ENCODE data around the gene CALY.

CALY gene

GRCh38 chr10:133309100-133309719, 27.5 kb downstream of the CALY start:
- TF ChIP-seq CTCF (IDR thresholded peaks at IDR 0.05) = no peak
- Histone ChIP-seq H3K27ac (peak overlapping the region; percentile 90 to 93), H3K36me3 (peaks cover 9 to 36% (median 14%) of the 10 kb centered on the region in 3 donors), H3K4me1 (peaks cover 5 to 34% (median 26%) of the 10 kb centered on the region in 4 donors), H3K4me3 (peak overlapping the region; percentile 86 to 93), H3K27me3 (no peaks in the 10 kb centered on the region), H3K9me3 (no peaks in the 10 kb centered on the region)
- peak; percentile 84 to 93 for DNase-seq
- intact Hi-C loops (cut with DNase I; ENCODE audit: low total_unique reads) = loop anchor here (5.0 kb wide), 1 partner anchor 73 kb away; no protein-coding TSS in a partner anchor

- Histone ChIP-seq H3K36me3 (peaks cover 9 to 40% (median 14%) of the 10 kb centered on the region in 3 donors), H3K27me3 (no peaks in the 10 kb centered on the region), H3K4me1 (peaks cover 5 to 41% (median 26%) of the 10 kb centered on the region in 4 donors), H3K27ac (peak within 1 kb of the TSS; percentile 90 to 93), H3K4me3 (peak within 1 kb of the TSS; percentile 86 to 93), H3K9me3 (no peaks in the 10 kb centered on the region)
- TF ChIP-seq CTCF (IDR thresholded peaks at IDR 0.05) = no peak
- intact Hi-C loops (cut with DNase I; ENCODE audit: low total_unique reads) = loop anchor here (5.0 kb wide), 1 partner anchor 74 kb away; no protein-coding TSS in a partner anchor
- DNase-seq = peak; percentile 79 to 92
Measured at GRCh38 chr10:133308421-133309099, 28.1 kb downstream of the CALY start, which contains the start of the genes TUBGCP2 and ZNF511. Gene TUBGCP2 (minus strand): TSS chr10:133308872. CDS start chr10:133302941, 5,931 bp downstream. Gene ZNF511 (plus strand): TSS chr10:133308914. CDS start chr10:133308944, 30 bp downstream.

- intact Hi-C loops (cut with DNase I; ENCODE audit: low total_unique reads) = loop anchor here (2.0 to 5.0 kb wide), 2 partner anchors 45 to 74 kb away; no protein-coding TSS in a partner anchor
- Histone ChIP-seq H3K4me3 (peak overlapping the region; percentile 86 to 93), H3K36me3 (peaks cover 9 to 38% (median 18%) of the 10 kb centered on the region in 3 donors), H3K27me3 (no peaks in the 10 kb centered on the region), H3K4me1 (peaks cover 5 to 47% (median 26%) of the 10 kb centered on the region in 4 donors), H3K9me3 (no peaks in the 10 kb centered on the region), H3K27ac (peak overlapping the region; percentile 90 to 93)
- TF ChIP-seq CTCF (IDR thresholded peaks at IDR 0.05) = peak in 1 of 2 experiments; percentile 12
- DNase-seq = peak in 1 of 2 donors; percentile 52
Measured at GRCh38 chr10:133307776-133308420, 28.8 kb downstream of the CALY start.

GRCh38 chr10:133306941-133307379, 29.7 kb downstream of the CALY start:
- no peak for DNase-seq
- intact Hi-C loops (cut with DNase I; ENCODE audit: low total_unique reads) = loop anchor here (2.0 to 5.0 kb wide), 2 partner anchors 44 to 75 kb away; no protein-coding TSS in a partner anchor
- H3K4me1 ChIP-seq = peaks cover 5 to 47% (median 26%) of the 10 kb centered on the region in 4 donors
- H3K27ac ChIP-seq = no peak overlapping the region
- TF ChIP-seq CTCF (IDR thresholded peaks at IDR 0.05) = no peak
- no peaks in the 10 kb centered on the region for H3K9me3 ChIP-seq
- peaks cover 15 to 38% (median 22%) of the 10 kb centered on the region in 3 donors for H3K36me3 ChIP-seq
- peak overlapping the region; percentile 86 to 93 for H3K4me3 ChIP-seq
- H3K27me3 ChIP-seq = no peaks in the 10 kb centered on the region

GRCh38 chr10:133306097-133306476, 30.6 kb downstream of the CALY start:
- Histone ChIP-seq H3K4me1 (peaks cover 5 to 47% (median 26%) of the 10 kb centered on the region in 4 donors), H3K9me3 (no peaks in the 10 kb centered on the region), H3K27ac (no peak overlapping the region)

More at GRCh38 chr10:133306097-133306476, 30.6 kb downstream of the CALY start:
- TF ChIP-seq CTCF (IDR thresholded peaks at IDR 0.05) = no peak
- DNase-seq = no peak
- Histone ChIP-seq H3K4me3 (no peak overlapping the region), H3K36me3 (peaks cover 8 to 41% (median 27%) of the 10 kb centered on the region in 3 donors), H3K27me3 (no peaks in the 10 kb centered on the region)
- intact Hi-C loops (cut with DNase I; ENCODE audit: low total_unique reads) = loop anchor here (2.0 to 5.0 kb wide), 2 partner anchors 43 to 76 kb away; no protein-coding TSS in a partner anchor
